OCI-LY7 (cell line): ENCODE results near the gene GSS. TPM values are rescaled to one million over a fixed set of nuclear protein-coding genes. Genes with fewer than 3 reads are reported as not detected.

ENCODE experiments used
- BruUV-seq: library from RNA; stranded (reverse); fragments of 400-500 nt; replicated peaks from 2 replicates; lab custom pipeline; 2021; lab: Mats Ljungman, UMichigan
- CTCF ChIA-PET: fragments of 300-600 bp; sonication (Branson Sonifier 250); formaldehyde crosslinking; loops from one replicate; lab custom pipeline; 2022; ENCODE audit warnings: antibody characterized with exemption; ENCODE audit not compliant: unreplicated experiment; lab: Charles Lee
- POLR2A ChIA-PET: fragments of 300-600 bp; sonication (Branson Sonifier 250); formaldehyde crosslinking; loops from one replicate; lab custom pipeline; 2022; ENCODE audit warnings: antibody characterized with exemption; lab: Charles Lee
- DNase-seq: peaks from one replicate; pipeline ENCODE4 v3.0.0-alpha.2; 2015; ENCODE audit warnings: low spot score
- H2AFZ ChIP-seq: fragments of 200-600 bp; sonication (generic), shearing (Covaris generic); 2 replicates; pipeline ENCODE4 v1.6.1; 2014; ENCODE audit warnings: mild to moderate bottlenecking, antibody characterized with exemption, low read length, moderate library complexity
- H3K27ac ChIP-seq: fragments of 200-600 bp; sonication (generic); 2 replicates; pipeline ENCODE4 v1.5.1; 2014; ENCODE audit warnings: mixed run types, low read depth, mild to moderate bottlenecking, moderate library complexity, low read length, inconsistent platforms; ENCODE audit not compliant: poor library complexity, severe bottlenecking
- H3K36me3 ChIP-seq: fragments of 200-600 bp; sonication (generic); 2 replicates; pipeline ENCODE4 v1.6.1; 2014; ENCODE audit warnings: mild to moderate bottlenecking, antibody characterized with exemption, low read length, moderate library complexity, mixed read lengths; ENCODE audit not compliant: insufficient read depth
- H3K4me1 ChIP-seq: fragments of 200-600 bp; sonication (generic); 2 replicates; pipeline ENCODE4 v1.5.1; 2014; ENCODE audit warnings: mild to moderate bottlenecking, low read length; ENCODE audit not compliant: insufficient read depth, poor library complexity, severe bottlenecking
- H3K4me2 ChIP-seq: fragments of 200-600 bp; sonication (generic); 2 replicates; pipeline ENCODE4 v1.6.1; 2014; ENCODE audit warnings: mild to moderate bottlenecking, low read length
- H3K4me3 ChIP-seq: fragments of 200-600 bp; sonication (generic); 2 replicates; pipeline ENCODE4 v1.5.1; 2014; ENCODE audit warnings: mild to moderate bottlenecking, low read depth, low read length; ENCODE audit not compliant: poor library complexity, severe bottlenecking
- H3K79me2 ChIP-seq: fragments of 200-600 bp; sonication (generic); 2 replicates; pipeline ENCODE4 v1.6.1; 2016; ENCODE audit warnings: low read depth, mild to moderate bottlenecking, low read length, moderate library complexity, mixed read lengths; ENCODE audit not compliant: insufficient read depth
- H3K9me2 ChIP-seq: fragments of 200-600 bp; sonication (generic); 2 replicates; pipeline ENCODE4 v1.6.1; 2016; ENCODE audit warnings: mild to moderate bottlenecking, low read length, mixed read lengths; ENCODE audit not compliant: insufficient read depth
- H3K9me3 ChIP-seq: fragments of 200-600 bp; sonication (generic); 2 replicates; pipeline ENCODE4 v1.6.1; 2014; ENCODE audit warnings: mild to moderate bottlenecking, mixed run types, low read length, mixed read lengths
- H4K20me1 ChIP-seq: fragments of 200-600 bp; sonication (generic); 2 replicates; pipeline ENCODE4 v1.6.1; 2014; ENCODE audit warnings: mild to moderate bottlenecking, antibody characterized with exemption, low read length, moderate library complexity, mixed read lengths; ENCODE audit not compliant: insufficient read depth
- CTCF ChIP-seq: fragments of 200-600 bp; sonication (generic); conservative IDR thresholded peaks from 2 replicates; pipeline ENCODE4 v1.5.1; 2014; ENCODE audit warnings: mild to moderate bottlenecking, antibody characterized with exemption, low read length, moderate library complexity, mixed read lengths
- EZH2phosphoT487 ChIP-seq: fragments of 200-600 bp; sonication (generic); IDR thresholded peaks from 2 replicates; pipeline ENCODE4 v1.6.1; 2018; ENCODE audit warnings: low read depth, borderline replicate concordance, mild to moderate bottlenecking, mixed run types, antibody characterized with exemption, low read length, moderate library complexity, mixed read lengths
- intact Hi-C: fragments of 100-400 bp; cut with micrococcal nuclease; formaldehyde crosslinking; loops from one replicate; pipeline ENCODE4 v1.10.0; 2022; ENCODE audit not compliant: unreplicated experiment
- total RNA-seq, 2 experiments: library from RNA; depleted of rRNA in 1 of 2; stranded (reverse); fragments of >200 nt in 1 of 2; shearing (Covaris generic) in 1 of 2; gene quantifications; 2 replicates each; pipeline ENCODE4 v1.2.3, GENCODE V29; 2014 to 2022

Gene GSS
- total RNA-seq, 2 experiments from 2014 or later: 78.7 to 91.4 TPM

DNA sequence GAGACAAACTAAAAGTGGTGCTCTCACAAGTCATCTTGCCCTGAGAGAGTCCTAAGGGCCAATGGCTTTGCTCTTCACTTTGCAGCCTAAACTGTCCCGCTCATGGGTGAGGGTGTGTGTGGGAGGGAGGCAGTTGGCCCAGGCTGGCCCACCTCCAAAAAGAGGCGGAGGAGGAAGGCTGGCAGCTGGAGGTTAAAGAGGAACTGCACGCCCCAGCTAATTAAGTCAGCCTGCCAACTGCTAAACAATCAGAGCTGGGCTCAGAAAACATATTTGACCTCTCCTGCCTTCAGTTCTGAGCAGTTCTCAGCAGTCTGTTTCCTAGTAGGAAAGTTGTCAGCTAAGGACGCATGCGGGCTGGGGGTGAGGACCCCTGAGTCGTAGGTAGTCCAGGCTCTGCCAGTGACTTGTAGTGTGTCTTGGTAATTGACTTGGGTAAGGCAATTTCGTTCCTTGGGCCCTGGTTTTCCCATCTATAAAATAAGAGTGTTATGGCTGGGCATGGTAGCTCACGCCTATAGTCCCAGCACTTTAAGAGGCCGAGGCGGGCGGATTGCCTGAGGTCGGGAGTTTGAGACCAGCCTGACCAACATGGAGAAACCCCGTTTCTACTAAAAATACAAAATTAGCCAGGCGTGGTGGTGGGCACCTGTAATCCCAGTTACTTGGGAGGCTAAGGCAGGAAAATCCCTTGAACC is 17.0 kb downstream of the GSS start:
- no peak for TF ChIP-seq EZH2phosphoT487
- TF ChIP-seq CTCF: no peak
- CTCF ChIA-PET: no interaction called here
- no TSS peak for BruUV-seq
- Histone ChIP-seq H3K9me2 (no peaks in the 10 kb centered on the region), H4K20me1 (no peaks in the 10 kb centered on the region), H3K36me3 (peaks cover 89% of the 10 kb centered on the region), H3K4me1 (no peaks in the 10 kb centered on the region), H2AFZ (no peak overlapping the region), H3K79me2 (no peaks in the 10 kb centered on the region), H3K4me2 (no peak overlapping the region), H3K4me3 (no peak overlapping the region), H3K27ac (no peak overlapping the region), H3K9me3 (no peaks in the 10 kb centered on the region)
- intact Hi-C loops: no loop called here
- POLR2A ChIA-PET: no interaction called here
- no peak for DNase-seq

GRCh38 chr20:34931771-34932170 is 23.8 kb downstream of the GSS start:
- CTCF ChIA-PET: interaction anchor here (0.6 to 1.0 kb wide), 2 partner anchors 12 to 20 kb away, joined by 3 read pairs; no protein-coding TSS in a partner anchor
- Histone ChIP-seq H3K4me1 (peaks cover 8% of the 10 kb centered on the region), H3K36me3 (peaks cover 93% of the 10 kb centered on the region), H4K20me1 (no peaks in the 10 kb centered on the region), H3K27ac (no peak overlapping the region), H3K79me2 (no peaks in the 10 kb centered on the region), H3K4me3 (no peak overlapping the region), H3K9me2 (no peaks in the 10 kb centered on the region), H2AFZ (no peak overlapping the region), H3K9me3 (no peaks in the 10 kb centered on the region), H3K4me2 (no peak overlapping the region)
- TF ChIP-seq CTCF (no peak), EZH2phosphoT487 (no peak)
- POLR2A ChIA-PET: interaction anchor here (0.6 kb wide), 1 partner anchor 97 kb away, joined by 3 read pairs; no protein-coding TSS in a partner anchor
- intact Hi-C loops: no loop called here
- no peak for DNase-seq
- no TSS peak for BruUV-seq

DNA sequence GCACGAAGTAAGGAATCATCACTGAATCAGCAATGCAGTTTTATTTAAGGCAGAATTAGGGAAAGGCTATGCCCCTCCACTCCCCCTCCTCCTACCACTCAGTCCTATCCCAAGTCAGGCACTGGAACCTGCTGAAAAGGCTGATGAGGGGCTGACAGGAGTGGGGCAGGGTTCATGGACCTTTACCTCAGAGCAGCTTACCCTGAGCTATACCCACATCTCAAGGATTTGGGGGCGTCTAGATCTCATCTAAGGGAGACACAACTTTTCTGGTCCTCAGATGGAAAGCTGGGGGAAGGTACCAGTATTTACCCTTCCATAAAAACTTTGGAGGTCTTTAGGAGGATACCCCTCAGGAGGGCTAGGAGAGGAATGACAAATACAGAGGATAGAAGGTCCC is 27.2 kb downstream of the GSS start:
- CTCF ChIA-PET: no interaction called here
- POLR2A ChIA-PET: no interaction called here

More for the DNA sequence above, 27.2 kb downstream of the GSS start:
- no peak for DNase-seq
- Histone ChIP-seq H3K79me2 (no peaks in the 10 kb centered on the region), H4K20me1 (no peaks in the 10 kb centered on the region), H3K9me3 (no peaks in the 10 kb centered on the region), H3K9me2 (no peaks in the 10 kb centered on the region), H2AFZ (no peak overlapping the region), H3K36me3 (peaks cover 66% of the 10 kb centered on the region), H3K4me2 (no peak overlapping the region), H3K27ac (no peak overlapping the region), H3K4me3 (no peak overlapping the region), H3K4me1 (peaks cover 15% of the 10 kb centered on the region)
- intact Hi-C loops: no loop called here
- no peak for TF ChIP-seq EZH2phosphoT487
- no peak for TF ChIP-seq CTCF
- TSS peak; percentile 75 for BruUV-seq
